HUES6 (cell line): ENCODE results near the gene RIN2.
"Not testable (repeated sequence)": the region's sequence is repeated elsewhere in the genome, so short reads cannot be mapped to it uniquely, and the experiment has no call there.

Experiments
- H3K27ac ChIP-seq: 2 replicates; pipeline ENCODE4 v1.7.0; 2013; ENCODE audit warnings: low read depth, mild to moderate bottlenecking, low read length, inconsistent platforms
- H3K27me3 ChIP-seq: 2 replicates; pipeline ENCODE4 v1.6.1; 2013; ENCODE audit warnings: low read length; ENCODE audit not compliant: control insufficient read depth, insufficient read depth
- H3K36me3 ChIP-seq: 2 replicates; pipeline ENCODE4 v1.6.1; 2013; ENCODE audit warnings: low read length; ENCODE audit not compliant: control insufficient read depth, insufficient read depth
- H3K4me1 ChIP-seq: 2 replicates; pipeline ENCODE4 v1.6.1; 2013; ENCODE audit warnings: low read length; ENCODE audit not compliant: control insufficient read depth, insufficient read depth
- H3K4me3 ChIP-seq: 2 replicates; pipeline ENCODE4 v1.5.1; 2013; ENCODE audit warnings: low read depth, low read length
- H3K9ac ChIP-seq: one replicate; pipeline ENCODE4 v1.6.1; 2013; ENCODE audit warnings: mild to moderate bottlenecking, low read length
- H3K9me3 ChIP-seq: 2 replicates; pipeline ENCODE4 v1.6.1; 2013; ENCODE audit warnings: low read depth, low read length; ENCODE audit not compliant: control insufficient read depth, insufficient read depth

RIN2 gene

DNA sequence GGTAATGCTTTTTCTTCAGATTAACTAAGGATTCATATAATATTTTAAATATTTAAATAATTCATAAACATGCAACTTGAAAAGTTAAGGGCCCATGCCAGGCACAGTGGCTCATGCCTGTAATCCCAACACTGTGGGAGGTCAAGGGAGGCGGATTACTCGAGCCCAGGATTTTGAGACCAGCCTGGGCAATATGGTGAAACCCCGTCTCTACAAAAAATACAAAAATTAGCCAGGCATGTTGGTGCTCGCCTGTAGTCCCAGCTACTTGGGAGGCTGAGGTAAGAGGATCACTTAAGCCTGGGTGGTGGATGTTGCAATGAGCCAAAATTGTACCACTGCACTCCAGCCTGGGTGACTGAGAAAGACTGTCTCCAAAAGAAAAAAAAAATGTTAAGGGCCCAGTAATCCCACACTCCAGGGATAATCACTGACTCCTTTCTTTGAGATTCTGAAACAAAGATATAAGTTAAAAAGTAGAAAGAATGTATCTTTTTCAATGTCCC is 7.9 kb upstream of the RIN2 start:
- peaks cover 7% of the 10 kb centered on the region for H3K9me3 ChIP-seq
- H3K4me3 ChIP-seq = no peak overlapping the region
- no peak overlapping the region for H3K27ac ChIP-seq
- 0 out of 2 replicates have a peak, but pooled peaks cover 6% of the 10 kb centered on the region for H3K27me3 ChIP-seq
- H3K36me3 ChIP-seq = no peaks in the 10 kb centered on the region
- H3K9ac ChIP-seq = no peak overlapping the region
- no peaks in the 10 kb centered on the region for H3K4me1 ChIP-seq

GRCh38 chr20:19750907-19751636 is 7.0 kb upstream of the RIN2 start:
- Histone ChIP-seq H3K4me3 (no peak overlapping the region), H3K27ac (no peak overlapping the region), H3K36me3 (no peaks in the 10 kb centered on the region), H3K9me3 (no peaks in the 10 kb centered on the region), H3K27me3 (0 out of 2 replicates have a peak, but pooled peaks cover 6% of the 10 kb centered on the region), H3K4me1 (no peaks in the 10 kb centered on the region), H3K9ac (no peak overlapping the region)

DNA sequence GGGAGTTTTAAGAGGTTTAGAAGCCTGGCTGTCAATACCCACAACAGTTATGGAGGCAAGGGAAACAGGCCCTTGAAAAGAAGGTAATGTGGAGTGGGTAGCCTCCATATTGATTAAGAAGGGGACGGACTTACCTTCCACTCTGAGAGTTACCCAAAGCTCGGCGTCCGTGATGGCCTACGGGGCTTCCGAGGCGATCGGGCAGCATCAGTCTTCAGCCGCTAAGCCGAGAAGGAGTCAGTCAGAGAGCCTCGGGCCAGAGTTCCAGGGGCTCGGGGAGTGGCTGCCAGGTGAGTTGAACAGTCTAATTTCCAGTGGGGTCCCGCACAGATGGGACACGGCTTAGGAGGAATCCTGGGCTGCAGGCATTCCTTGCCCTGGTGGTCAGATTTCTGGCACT is 3.9 kb upstream of the RIN2 start:
- H3K4me1 ChIP-seq = not testable (repeated sequence)
- peaks cover 18% of the 10 kb centered on the region for H3K27me3 ChIP-seq

GRCh38 chr20:19756761-19757486 is 1.1 kb upstream of the RIN2 start:
- H3K27me3 ChIP-seq = peaks cover 25% of the 10 kb centered on the region
- H3K4me1 ChIP-seq = peaks cover 9% of the 10 kb centered on the region
- H3K9ac ChIP-seq = peak overlapping the region; percentile 37
- no peaks in the 10 kb centered on the region for H3K9me3 ChIP-seq
- peak overlapping the region; percentile 8; the same call in 1 of the 2 replicates for H3K27ac ChIP-seq
- peak overlapping the region; percentile 94 for H3K4me3 ChIP-seq
- no peaks in the 10 kb centered on the region for H3K36me3 ChIP-seq

More for the DNA sequence above, 3.9 kb upstream of the RIN2 start:
- not testable (repeated sequence) for H3K36me3 ChIP-seq, H3K9me3 ChIP-seq, H3K9ac ChIP-seq, H3K27ac ChIP-seq, H3K4me3 ChIP-seq

- H3K9ac ChIP-seq = peak overlapping the region; percentile 37
- H3K27ac ChIP-seq = no peak overlapping the region; the same call in 1 of the 2 replicates
- H3K36me3 ChIP-seq = no peaks in the 10 kb centered on the region
- H3K4me3 ChIP-seq = peak overlapping the region; percentile 94
- H3K27me3 ChIP-seq = peaks cover 25% of the 10 kb centered on the region
- H3K4me1 ChIP-seq = peaks cover 9% of the 10 kb centered on the region
- no peaks in the 10 kb centered on the region for H3K9me3 ChIP-seq
Observed at GRCh38 chr20:19757487-19758132, 448 bp upstream of the RIN2 start.

DNA sequence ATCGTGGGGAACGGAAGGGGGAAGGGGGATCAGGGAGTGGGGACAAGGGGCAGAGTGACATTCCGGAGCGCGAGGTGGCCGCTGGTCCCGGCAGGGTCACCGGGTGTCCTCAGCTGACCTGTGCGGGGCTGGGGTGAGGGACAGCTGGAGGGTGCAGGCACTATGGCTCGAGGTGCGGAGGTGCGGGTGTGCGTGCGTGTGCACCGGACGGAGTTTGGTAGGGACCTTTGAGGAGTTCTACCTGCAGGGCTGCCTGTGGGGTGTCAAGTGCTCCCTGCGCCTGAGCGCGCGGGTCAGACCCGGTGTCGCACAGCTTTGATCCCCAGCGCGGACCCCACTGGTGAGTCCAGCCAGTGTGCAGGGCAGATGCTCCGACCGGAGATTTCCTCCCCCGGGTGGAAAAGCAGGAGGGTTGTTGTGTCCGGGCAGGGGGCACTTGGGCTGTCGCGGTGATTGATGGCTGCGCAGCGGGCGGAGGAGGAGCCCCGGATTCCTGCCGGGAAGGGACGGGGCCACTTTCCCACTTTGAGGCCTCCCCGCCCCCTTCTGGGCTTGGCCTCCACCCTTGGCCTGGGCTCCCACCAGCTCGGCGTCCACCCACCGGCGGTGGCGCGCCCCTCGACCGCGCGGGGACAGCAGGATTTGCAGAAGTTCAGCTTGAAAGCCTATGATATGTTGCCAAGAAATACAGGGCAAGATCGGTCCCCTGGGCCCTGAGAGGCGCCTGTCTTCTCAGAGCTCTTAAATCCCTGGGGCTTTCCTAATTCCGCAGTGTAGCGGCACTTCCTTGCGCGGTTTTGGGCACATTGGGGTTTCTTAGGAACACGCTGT is 658 bp downstream of the RIN2 start:
- H3K4me1 ChIP-seq = peaks cover 9% of the 10 kb centered on the region
- H3K27ac ChIP-seq = 0 out of 2 replicates have a peak overlapping the region, but pooled peaks have one; percentile 32
- H3K4me3 ChIP-seq = peak overlapping the region; percentile 94
- H3K36me3 ChIP-seq = no peaks in the 10 kb centered on the region
- H3K27me3 ChIP-seq = peaks cover 25% of the 10 kb centered on the region
- no peaks in the 10 kb centered on the region for H3K9me3 ChIP-seq
- peak overlapping the region; percentile 77 for H3K9ac ChIP-seq

DNA sequence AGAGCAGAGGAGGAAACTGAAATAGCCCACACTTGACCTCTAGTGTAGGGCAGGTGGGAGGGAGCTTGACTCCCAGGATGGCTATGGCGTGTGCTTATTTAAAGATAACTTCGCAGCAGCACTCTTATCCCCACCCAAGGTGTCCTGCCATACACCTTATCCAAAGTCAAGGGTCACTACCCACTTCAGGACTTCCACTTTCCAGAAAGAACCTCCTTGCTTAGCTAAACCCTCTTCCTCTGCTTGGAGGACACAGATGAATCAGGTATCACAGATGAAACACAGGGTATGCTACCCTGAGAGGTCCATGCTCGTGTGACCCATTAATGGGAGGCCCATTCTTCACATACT is 2.3 kb downstream of the RIN2 start:
- Histone ChIP-seq H3K4me1 (peaks cover 9% of the 10 kb centered on the region), H3K36me3 (no peaks in the 10 kb centered on the region), H3K9me3 (no peaks in the 10 kb centered on the region), H3K4me3 (no peak overlapping the region), H3K9ac (no peak overlapping the region), H3K27me3 (peaks cover 25% of the 10 kb centered on the region), H3K27ac (no peak overlapping the region)

DNA sequence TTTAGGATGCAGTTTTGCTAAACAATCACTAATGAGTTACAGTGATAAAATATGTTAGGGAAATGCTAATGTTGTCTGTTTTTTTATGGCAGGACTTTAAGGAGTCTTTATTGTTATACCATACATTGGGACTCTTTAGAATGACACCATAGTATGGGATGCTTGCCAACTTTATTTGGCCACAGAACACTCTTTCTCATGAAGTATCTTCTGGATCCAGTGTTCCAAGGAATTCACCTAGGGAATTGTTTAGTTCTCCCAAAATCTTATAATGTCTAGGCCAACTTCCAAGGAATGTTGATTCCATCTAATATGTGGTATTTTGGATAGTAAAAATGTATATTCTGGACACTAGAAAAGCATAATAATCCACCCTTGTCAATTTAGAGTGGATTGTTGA is 3.3 kb downstream of the RIN2 start:
- Histone ChIP-seq H3K4me3 (no peak overlapping the region), H3K27ac (no peak overlapping the region)

DNA sequence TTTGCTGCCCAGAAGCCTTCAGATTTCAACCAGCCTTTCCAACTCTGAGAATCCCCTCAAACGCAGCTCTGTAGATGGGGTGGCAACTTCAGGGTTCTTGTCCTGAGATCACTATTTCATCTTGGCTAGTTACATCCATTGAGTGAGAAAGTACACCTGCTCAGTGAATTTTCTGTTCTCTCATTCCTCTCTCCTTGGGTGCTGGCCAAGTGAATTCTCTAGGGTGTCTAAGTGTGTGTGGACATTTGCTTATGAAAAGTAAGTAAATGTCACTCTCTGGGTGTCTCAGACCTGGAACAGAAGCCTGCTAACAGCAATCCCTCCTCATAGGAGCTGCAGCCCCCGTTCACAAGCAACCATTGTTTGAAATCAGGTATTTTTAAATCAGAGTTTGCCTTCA is 3.8 kb downstream of the RIN2 start:
- H3K36me3 ChIP-seq = no peaks in the 10 kb centered on the region
- H3K4me1 ChIP-seq = peaks cover 7% of the 10 kb centered on the region
- no peaks in the 10 kb centered on the region for H3K9me3 ChIP-seq
- H3K27me3 ChIP-seq = peaks cover 21% of the 10 kb centered on the region
- no peak overlapping the region for H3K4me3 ChIP-seq
- no peak overlapping the region for H3K27ac ChIP-seq
- no peak overlapping the region for H3K9ac ChIP-seq

More for the DNA sequence above, 3.3 kb downstream of the RIN2 start:
- Histone ChIP-seq H3K36me3 (no peaks in the 10 kb centered on the region), H3K9me3 (no peaks in the 10 kb centered on the region), H3K27me3 (peaks cover 25% of the 10 kb centered on the region), H3K9ac (no peak overlapping the region), H3K4me1 (peaks cover 9% of the 10 kb centered on the region)

DNA sequence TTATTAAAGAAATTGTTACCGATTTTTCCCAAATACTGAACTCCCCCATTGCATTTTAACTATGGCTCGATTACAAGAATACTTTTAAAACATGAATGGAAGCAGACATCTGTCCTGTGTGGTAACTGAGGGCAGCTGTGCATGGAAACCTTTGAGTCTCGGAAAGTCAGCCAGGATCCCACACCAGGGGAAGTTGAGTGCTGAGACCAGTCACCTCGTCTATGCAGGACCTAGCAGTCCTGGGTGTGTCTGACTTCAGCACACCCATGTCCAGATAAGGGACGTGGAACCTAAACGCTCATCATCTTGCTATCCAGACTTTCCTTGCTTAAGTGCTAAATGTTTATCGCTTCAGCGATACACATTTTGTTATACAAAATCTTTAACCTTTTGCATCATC is 6.1 kb downstream of the RIN2 start:
- Histone ChIP-seq H3K36me3 (no peaks in the 10 kb centered on the region), H3K27me3 (peaks cover 13% of the 10 kb centered on the region), H3K4me3 (no peak overlapping the region), H3K9ac (no peak overlapping the region), H3K9me3 (no peaks in the 10 kb centered on the region), H3K4me1 (peaks cover under 1% of the 10 kb centered on the region; the same call in 1 of the 2 replicates), H3K27ac (no peak overlapping the region)
